Upper lobe of right lung (tissue), 1 donor: ENCODE results near the gene MMP20. TPM values are rescaled to one million over a fixed set of nuclear protein-coding genes. Genes with fewer than 3 reads are reported as not detected.

Source experiments
- ATAC-seq: fragments of 200-7000 bp; cut with Tn5 transposase; one replicate; pipeline ENCODE4 v1.9.1; 2020; ENCODE audit warnings: mild to moderate bottlenecking, moderate library complexity
- DNase-seq: peaks from one replicate; pipeline ENCODE4 v3.0.0-alpha.2; 2020
- H3K27ac ChIP-seq: fragments of 200-600 bp; one replicate; pipeline ENCODE4 v1.8.0; 2022
- H3K27me3 ChIP-seq: fragments of 200-600 bp; one replicate; pipeline ENCODE4 v1.8.0; 2022; ENCODE audit warnings: mild to moderate bottlenecking
- H3K36me3 ChIP-seq: fragments of 200-600 bp; one replicate; pipeline ENCODE4 v1.8.0; 2022
- H3K4me1 ChIP-seq: fragments of 200-600 bp; one replicate; pipeline ENCODE4 v1.8.0; 2022
- H3K4me3 ChIP-seq: fragments of 200-600 bp; one replicate; pipeline ENCODE4 v1.8.0; 2022; ENCODE audit warnings: mild to moderate bottlenecking
- H3K9me3 ChIP-seq: fragments of 200-600 bp; one replicate; pipeline ENCODE4 v1.8.0; 2022
- CTCF ChIP-seq: fragments of 200-600 bp; IDR thresholded peaks from one replicate; pipeline ENCODE4 v1.8.0; 2022; ENCODE audit warnings: antibody characterized with exemption
- intact Hi-C: fragments of 100-400 bp; cut with DNase I; formaldehyde crosslinking; loops from one replicate; pipeline ENCODE4 v1.11.0; 2022
- total RNA-seq: library from RNA; stranded (reverse); fragmentation: NEBNext Ultra II Directional; extraction: Animal tissue kit (Norgen Biotek cat#: 25700); gene quantifications from one replicate; pipeline ENCODE4 v1.2.1, GENCODE V29; 2021
- donor health status: DM: no; HTN: yes; CAD: no; lungs with severe emphysema.

The MMP20 gene
- total RNA-seq, 1 donor from 2014 or later, result not detected

- H3K36me3 ChIP-seq, result no peaks in the 10 kb centered on the region
- H3K27ac ChIP-seq, result no peak overlapping the region
- no peaks in the 10 kb centered on the region for H3K9me3 ChIP-seq
- intact Hi-C loops, result no loop called here
- no peak overlapping the region for H3K4me3 ChIP-seq
- TF ChIP-seq CTCF, result no peak
- H3K27me3 ChIP-seq, result no peaks in the 10 kb centered on the region
- ATAC-seq (no peak), DNase-seq (no peak)
- no peaks in the 10 kb centered on the region for H3K4me1 ChIP-seq
Measured at GRCh38 chr11:102528618-102529017, 96.5 kb downstream of the MMP20 start.

GRCh38 chr11:102527684-102528083 lies 97.4 kb downstream of the MMP20 start:
- DNase-seq, result no peak
- intact Hi-C loops, result no loop called here
- Histone ChIP-seq H3K27ac (no peak overlapping the region), H3K36me3 (no peaks in the 10 kb centered on the region), H3K27me3 (no peaks in the 10 kb centered on the region), H3K4me1 (no peaks in the 10 kb centered on the region), H3K9me3 (no peaks in the 10 kb centered on the region), H3K4me3 (no peak overlapping the region)
- ATAC-seq, result no peak
- no peak for TF ChIP-seq CTCF

GRCh38 chr11:102527041-102527440 lies 98.1 kb downstream of the MMP20 start:
- TF ChIP-seq CTCF, result no peak
- ATAC-seq, result no peak
- no peaks in the 10 kb centered on the region for H3K36me3 ChIP-seq
- H3K9me3 ChIP-seq, result no peaks in the 10 kb centered on the region
- no peak overlapping the region for H3K27ac ChIP-seq
- no peaks in the 10 kb centered on the region for H3K27me3 ChIP-seq
- no peak for DNase-seq
- intact Hi-C loops, result no loop called here
- H3K4me3 ChIP-seq, result no peak overlapping the region
- no peaks in the 10 kb centered on the region for H3K4me1 ChIP-seq

Other genes with a start within 250 kb of the MMP20 start
- 203 TPM for gene TMEM123, start 172.6 kb downstream of the MMP20 start, total RNA-seq
- gene MMP7, start 94.6 kb downstream of the MMP20 start, total RNA-seq, result 16.0 TPM
- not detected for gene MMP27, start 80.4 kb upstream of the MMP20 start, total RNA-seq
- gene MMP8, start 99.6 kb upstream of the MMP20 start, total RNA-seq, result not detected
- gene MMP10, start 155.3 kb upstream of the MMP20 start, total RNA-seq, result 0.23 TPM
- 19.1 TPM for gene MMP1, start 172.8 kb upstream of the MMP20 start, total RNA-seq
- not detected for gene MMP3, start 218.3 kb upstream of the MMP20 start, total RNA-seq
- gene MMP12, start 249.7 kb upstream of the MMP20 start, total RNA-seq, result 0.75 TPM